GM18870 (cell line): ENCODE results near the gene ENO2.

ENCODE experiments used
- ATAC-seq: cut with Tn5 transposase; IDR thresholded peaks from one replicate; pipeline ENCODE4 v1.9.1; 2021; ENCODE audit warnings: moderate library complexity; ENCODE audit not compliant: unreplicated experiment

ENO2 gene

DNA sequence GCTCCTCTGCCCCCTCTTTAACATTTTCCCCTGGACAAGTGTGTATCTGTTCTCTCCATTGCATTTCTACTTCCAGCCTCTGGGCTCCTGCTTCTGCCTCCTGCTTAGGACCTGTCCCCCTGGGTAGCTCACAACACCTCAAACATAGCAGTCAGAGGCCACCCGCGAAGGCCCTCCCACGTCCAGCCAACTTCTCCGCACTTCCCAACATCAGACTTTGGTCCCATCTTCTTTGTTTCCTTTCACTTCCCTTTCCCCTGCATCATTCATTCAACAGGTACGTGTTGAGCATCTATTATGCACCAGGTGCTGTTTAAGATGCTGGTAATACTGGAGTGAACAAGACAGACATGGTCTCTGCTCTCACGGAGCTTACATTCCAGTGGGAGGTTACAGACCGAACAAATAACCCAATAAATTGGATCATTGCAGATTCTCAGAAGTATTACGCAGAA, 32.6 kb downstream of the ENO2 start:
- ATAC-seq, result no peak

DNA sequence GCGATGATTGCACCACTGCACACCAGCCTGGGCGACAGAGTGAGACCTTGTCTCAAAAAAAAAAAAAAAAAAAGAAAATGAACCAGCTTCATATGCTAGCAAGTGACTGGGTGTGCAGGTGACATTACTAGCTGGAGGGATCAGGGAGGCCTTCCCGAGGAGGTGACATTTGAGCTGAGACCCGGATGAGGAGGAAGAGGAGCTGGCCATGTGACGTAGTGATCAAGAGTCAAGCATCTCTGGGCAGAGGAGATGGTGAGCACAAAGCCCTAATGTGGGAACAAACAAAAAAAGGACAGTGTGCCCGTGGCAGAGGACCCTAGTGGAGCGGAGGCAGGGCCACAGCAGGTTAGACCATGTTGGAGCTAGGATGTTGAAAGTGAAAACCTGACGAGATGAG, 33.2 kb downstream of the ENO2 start:
- no peak for ATAC-seq

DNA sequence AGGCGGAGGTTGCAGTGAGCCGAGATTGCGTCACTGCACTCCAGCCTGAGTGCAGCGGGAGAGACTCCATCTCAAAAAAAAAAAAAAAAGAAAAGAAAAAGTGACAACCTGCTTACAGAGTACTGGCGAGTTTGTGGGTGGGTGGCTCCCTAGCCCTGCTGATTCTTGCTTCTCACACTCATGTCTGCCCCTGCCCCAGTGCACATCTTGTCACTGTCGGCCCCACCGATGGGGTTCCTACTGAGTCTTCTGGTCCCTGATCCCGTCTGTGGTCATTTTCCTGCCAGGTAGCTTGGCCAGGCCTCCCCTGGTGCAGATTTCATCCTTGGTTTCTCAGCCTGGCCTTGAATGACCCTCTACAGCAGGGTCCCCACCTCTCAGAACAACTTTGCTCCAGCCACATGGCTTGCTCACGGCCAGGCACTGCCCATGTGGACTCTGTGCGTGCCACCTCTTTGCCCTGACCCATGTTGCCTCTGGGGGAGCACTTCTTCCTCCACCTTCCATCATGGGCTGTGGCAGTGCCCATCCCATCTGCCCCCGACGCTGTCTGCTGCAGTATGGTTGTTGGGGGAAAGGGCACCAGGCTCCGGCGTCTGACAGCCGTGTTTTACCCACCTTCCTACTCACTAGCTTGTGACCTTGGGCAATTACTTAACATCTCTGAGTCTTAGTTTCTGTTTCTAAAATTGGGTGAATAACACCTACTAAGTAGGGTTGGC, 34.7 kb downstream of the ENO2 start:
- ATAC-seq, result no peak

GRCh38 chr12:6950401-6950801, 36.0 kb downstream of the ENO2 start:
- ATAC-seq, result no peak

GRCh38 chr12:6950811-6951540, 36.6 kb downstream of the ENO2 start, which contains the start of gene PTPN6:
PTPN6 (plus strand) TSS chr12:6951356; CDS start chr12:6951513, 157 bp downstream.
- no peak for ATAC-seq

DNA sequence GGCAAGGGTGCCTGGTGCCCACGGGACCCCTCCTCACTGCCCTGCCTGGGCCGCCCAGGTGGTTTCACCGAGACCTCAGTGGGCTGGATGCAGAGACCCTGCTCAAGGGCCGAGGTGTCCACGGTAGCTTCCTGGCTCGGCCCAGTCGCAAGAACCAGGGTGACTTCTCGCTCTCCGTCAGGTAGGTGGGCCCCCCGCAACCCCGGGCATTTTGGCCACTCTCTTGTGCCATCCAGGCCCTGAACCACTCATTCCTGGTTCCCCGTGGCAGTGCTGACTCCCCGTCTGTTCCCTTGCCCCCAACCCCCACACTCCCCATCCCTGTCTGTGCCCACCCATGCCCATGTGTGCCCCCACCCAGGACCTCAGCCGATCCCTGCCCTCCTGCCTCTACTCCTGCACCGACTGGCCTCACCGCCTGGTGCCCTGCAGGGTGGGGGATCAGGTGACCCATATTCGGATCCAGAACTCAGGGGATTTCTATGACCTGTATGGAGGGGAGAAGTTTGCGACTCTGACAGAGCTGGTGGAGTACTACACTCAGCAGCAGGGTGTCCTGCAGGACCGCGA, 37.3 kb downstream of the ENO2 start:
- no peak for ATAC-seq

DNA sequence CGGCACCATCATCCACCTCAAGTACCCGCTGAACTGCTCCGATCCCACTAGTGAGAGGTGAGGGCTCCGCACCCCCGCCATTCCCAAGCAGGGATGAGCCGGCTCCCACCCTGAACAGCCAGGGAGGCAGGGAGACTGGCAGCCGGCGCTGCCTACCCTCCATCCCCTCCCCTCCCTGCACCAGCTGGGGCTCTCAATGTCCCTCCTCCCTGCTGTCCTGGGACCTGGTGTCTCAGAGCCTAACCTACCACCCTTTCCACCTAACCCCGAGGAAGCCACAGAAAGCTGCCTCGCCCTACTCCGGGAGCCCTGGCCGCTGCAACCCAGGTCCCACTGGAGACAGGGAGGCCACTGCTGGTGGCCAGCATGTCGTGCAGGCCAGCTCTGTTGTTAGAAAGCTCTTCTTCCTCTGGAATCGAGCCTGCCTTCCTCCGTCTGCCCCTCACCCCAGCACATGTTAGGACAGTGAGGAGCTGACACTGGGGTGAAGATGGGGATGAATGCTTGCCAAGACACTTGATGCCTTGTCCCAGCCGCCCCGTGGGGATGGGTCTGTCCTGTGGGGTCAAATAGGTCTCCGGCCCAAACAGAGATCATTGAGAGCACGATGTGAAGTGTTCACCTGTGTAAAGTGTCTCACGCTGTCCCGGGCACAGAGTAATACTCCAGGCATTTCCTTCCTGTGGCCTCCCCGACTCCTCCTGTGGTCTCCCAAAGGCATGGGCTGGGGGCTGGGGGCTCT, 37.9 kb downstream of the ENO2 start:
- no peak for ATAC-seq

- ATAC-seq, result peak; percentile 2
These were observed 38.6 kb downstream of the ENO2 start for GRCh38 chr12:6952863-6953441.

GRCh38 chr12:6953442-6954315, 39.3 kb downstream of the ENO2 start:
- ATAC-seq, result peak; percentile 44

DNA sequence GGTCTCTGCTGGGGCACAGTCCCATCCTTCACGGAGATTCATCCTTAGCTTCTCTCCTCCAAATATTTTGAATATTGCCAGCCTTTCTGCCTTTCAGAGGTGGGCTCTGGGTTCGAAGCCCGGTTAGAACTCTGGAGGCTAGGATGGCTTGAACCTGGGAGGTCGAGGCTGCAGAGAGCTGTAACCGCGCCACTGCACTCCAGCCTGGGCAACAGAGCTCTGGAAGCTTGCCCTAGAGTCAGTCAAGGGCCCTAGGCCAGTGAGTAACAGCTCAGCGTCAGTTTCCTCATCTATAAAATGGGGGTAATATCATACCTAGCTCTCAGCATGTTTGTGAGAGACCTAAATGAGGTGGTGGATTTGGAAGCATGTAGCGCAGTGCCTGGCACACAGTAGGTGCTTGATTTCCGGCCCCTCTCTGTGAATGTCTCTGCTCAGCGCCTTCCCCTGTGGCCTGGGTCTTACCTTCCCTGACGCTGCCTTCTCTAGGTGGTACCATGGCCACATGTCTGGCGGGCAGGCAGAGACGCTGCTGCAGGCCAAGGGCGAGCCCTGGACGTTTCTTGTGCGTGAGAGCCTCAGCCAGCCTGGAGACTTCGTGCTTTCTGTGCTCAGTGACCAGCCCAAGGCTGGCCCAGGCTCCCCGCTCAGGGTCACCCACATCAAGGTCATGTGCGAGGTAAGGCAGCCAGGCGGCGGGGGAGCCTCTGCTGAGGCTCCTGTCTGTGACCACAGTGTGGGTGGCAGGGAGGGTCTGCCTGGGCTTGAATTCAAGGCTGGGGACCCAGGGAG, 40.1 kb downstream of the ENO2 start:
- no peak for ATAC-seq

DNA sequence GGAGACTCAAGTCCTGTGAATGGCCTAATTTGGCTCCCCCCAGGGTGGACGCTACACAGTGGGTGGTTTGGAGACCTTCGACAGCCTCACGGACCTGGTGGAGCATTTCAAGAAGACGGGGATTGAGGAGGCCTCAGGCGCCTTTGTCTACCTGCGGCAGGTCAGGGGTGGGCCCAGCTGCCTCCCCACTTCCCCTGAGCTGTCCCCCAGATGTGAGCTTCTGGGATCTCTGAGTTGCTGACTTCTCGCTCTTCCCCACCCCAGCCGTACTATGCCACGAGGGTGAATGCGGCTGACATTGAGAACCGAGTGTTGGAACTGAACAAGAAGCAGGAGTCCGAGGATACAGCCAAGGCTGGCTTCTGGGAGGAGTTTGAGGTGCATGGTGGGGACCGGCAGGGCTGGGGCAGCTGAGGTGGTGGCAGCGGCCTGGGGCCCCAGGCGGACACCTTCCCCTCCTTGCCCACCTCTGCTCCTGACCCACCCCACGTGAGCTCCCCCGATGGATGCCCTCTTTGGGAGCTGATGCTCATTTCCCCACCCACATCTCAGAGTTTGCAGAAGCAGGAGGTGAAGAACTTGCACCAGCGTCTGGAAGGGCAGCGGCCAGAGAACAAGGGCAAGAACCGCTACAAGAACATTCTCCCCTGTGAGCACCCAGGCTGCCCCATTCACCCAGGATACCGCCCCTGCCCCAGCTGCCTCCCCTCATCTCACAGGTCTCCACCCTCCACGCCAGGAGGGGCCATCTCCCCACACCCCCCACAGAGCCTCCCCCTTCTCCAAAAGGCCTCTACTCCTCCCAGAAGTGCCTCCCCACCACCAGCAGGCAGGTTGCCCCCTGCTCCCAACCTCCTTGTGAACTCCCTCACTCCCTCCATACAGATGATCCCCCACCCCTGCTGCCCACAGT, 41.0 kb downstream of the ENO2 start:
- no peak for ATAC-seq

- ATAC-seq, result no peak
These were observed 41.8 kb downstream of the ENO2 start for GRCh38 chr12:6956021-6956727.

DNA sequence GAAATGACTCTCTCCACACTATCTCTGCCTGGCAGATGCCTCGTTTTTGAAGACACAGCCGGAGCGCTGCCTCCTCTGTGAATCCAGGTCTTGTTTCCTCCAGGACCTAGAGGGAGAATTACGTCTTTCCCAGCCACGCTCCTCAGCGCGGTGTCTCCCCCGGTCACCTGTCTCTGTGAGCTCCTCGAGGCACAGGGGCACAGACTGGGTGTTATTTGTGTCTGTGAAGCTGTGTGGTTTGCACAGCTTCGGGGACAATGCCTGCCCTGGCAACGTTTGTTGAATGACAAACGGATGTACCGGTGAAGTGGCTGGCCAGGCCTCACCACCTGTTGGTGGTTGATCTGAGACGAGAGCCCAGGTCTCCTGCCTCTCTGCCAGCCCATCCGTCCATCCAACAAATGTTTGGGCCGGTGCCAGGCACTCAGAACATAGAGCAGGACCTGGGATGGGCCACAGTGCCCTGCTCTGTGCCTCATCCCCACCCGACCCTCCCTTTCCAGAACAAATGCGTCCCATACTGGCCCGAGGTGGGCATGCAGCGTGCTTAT, 42.8 kb downstream of the ENO2 start:
- no peak for ATAC-seq

- ATAC-seq, result no peak
These were observed 43.6 kb downstream of the ENO2 start for GRCh38 chr12:6957741-6958608.

DNA sequence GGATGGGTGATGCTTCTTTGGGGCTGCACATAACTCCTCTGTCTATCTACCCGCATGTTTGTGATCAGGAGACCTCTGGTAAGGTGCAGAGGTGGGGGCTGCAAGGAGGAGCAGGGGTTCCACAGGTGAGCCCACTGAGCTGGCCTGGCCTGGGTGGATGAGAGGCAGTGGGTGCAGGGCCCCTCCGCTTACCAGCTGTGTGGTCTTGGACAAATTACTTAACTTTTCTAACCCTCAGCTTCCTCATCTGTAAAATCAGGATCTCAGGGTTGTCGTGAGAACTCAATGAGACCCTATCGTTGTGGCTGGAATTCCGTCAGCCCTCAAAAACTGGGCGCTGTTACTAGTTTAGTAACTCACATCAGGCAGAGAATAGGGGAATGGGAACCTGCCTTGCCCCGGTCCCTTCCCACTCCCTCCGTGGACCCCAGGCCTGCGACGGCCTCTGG, 44.3 kb downstream of the ENO2 start:
- ATAC-seq, result peak; percentile 3
